ENCODE results near the gene FLNB.

FLNB gene

GRCh38 chr3:58205981-58206380 lies 197.8 kb downstream of the FLNB start:
- DNase-seq (ENCODE audit: low read depth in 2 of 2): no peak

GRCh38 chr3:58206406-58207011 lies 198.3 kb downstream of the FLNB start:
- no peak for DNase-seq (ENCODE audit: low read depth in 2 of 2)

- no peak for DNase-seq (ENCODE audit: low read depth in 2 of 2)
Measured at GRCh38 chr3:58207954-58208353, 199.7 kb downstream of the FLNB start.

GRCh38 chr3:58209933-58210332 lies 201.7 kb downstream of the FLNB start:
- no peak for DNase-seq (ENCODE audit: low read depth in 2 of 2)

GRCh38 chr3:58210761-58211460 lies 202.7 kb downstream of the FLNB start, which contains the start of gene DNASE1L3:
DNASE1L3 (minus strand) TSS chr3:58210972; CDS start chr3:58210906, 66 bp downstream.
- DNase-seq (ENCODE audit: low read depth in 2 of 2): no peak

- no peak for DNase-seq (ENCODE audit: low read depth in 2 of 2)
Measured at GRCh38 chr3:58214484-58215316, 206.5 kb downstream of the FLNB start.

GRCh38 chr3:58215317-58216025 lies 207.2 kb downstream of the FLNB start:
- no peak for DNase-seq (ENCODE audit: low read depth in 2 of 2)

GRCh38 chr3:58216496-58217195 lies 208.4 kb downstream of the FLNB start:
- no peak for DNase-seq (ENCODE audit: low read depth in 2 of 2)

- DNase-seq (ENCODE audit: low read depth in 2 of 2): peak; percentile 17 to 46
Measured at GRCh38 chr3:58217209-58217811, 209.1 kb downstream of the FLNB start.

- DNase-seq (ENCODE audit: low read depth in 2 of 2): no peak
Measured at GRCh38 chr3:58218904-58219303, 210.7 kb downstream of the FLNB start.

Measured in stimulated activated CD4-positive, alpha-beta T cell treated with anti-CD3 and anti-CD28 coated beads, Interleukin-1b, Interleukin-23, amount 100 ng/mL, for 4 hours (primary cell).